Spleen (tissue), 11 donors: ENCODE measurements around the gene ALOX12B. TPM values are rescaled to one million over a fixed set of nuclear protein-coding genes. Genes with fewer than 3 reads are reported as not detected.

ENCODE experiments used
- DNase-seq: peaks from one replicate; pipeline ENCODE4 v3.0.0-alpha.2; 2020
- H3K27ac ChIP-seq, 8 donors: fragments of 200-600 bp; sonication (generic) in 7 of 8; 1 replicate in 4 of 8; 2 replicates in 4 of 8; pipeline versions ENCODE4 v1.5.0 to v1.8.0; 2016 to 2021; ENCODE audit warnings: inconsistent platforms in 4 of 8, mild to moderate bottlenecking in 4 of 8, moderate library complexity in 1 of 8
- H3K27me3 ChIP-seq, 7 donors: fragments of 200-600 bp; sonication (generic) in 6 of 7; replicated peaks in 1 of 7; 1 replicate in 4 of 7; 2 replicates in 3 of 7; pipeline versions ENCODE4 v1.5.0 to v1.8.0; 2016 to 2021; ENCODE audit warnings: inconsistent platforms in 3 of 7, mild to moderate bottlenecking in 1 of 7
- H3K36me3 ChIP-seq, 6 donors: fragments of 200-600 bp; sonication (generic) in 5 of 6; 1 replicate in 4 of 6; 2 replicates in 2 of 6; pipeline versions ENCODE4 v1.5.0 to v1.8.0; 2016 to 2021; ENCODE audit warnings: inconsistent platforms in 2 of 6
- H3K4me1 ChIP-seq, 6 donors: fragments of 200-600 bp; sonication (generic) in 5 of 6; 1 replicate in 3 of 6; 2 replicates in 3 of 6; pipeline versions ENCODE4 v1.5.0 to v1.8.0; 2016 to 2021; ENCODE audit warnings: inconsistent platforms in 3 of 6
- H3K4me3 ChIP-seq, 8 donors: fragments of 200-600 bp; sonication (generic) in 7 of 8; 1 replicate in 4 of 8; 2 replicates in 4 of 8; pipeline versions ENCODE4 v1.5.0 to v1.8.0; 2016 to 2021; ENCODE audit warnings: inconsistent platforms in 4 of 8, mild to moderate bottlenecking in 4 of 8, moderate library complexity in 2 of 8
- H3K9me3 ChIP-seq, 8 donors: fragments of 200-600 bp; sonication (generic) in 7 of 8; 1 replicate in 4 of 8; 2 replicates in 4 of 8; pipeline versions ENCODE4 v1.5.0 to v1.8.0; 2016 to 2021; ENCODE audit warnings: inconsistent platforms in 4 of 8
- POLR2A ChIP-seq, 3 donors: fragments of 450-650 bp; IDR thresholded peaks; one replicate each; pipeline ENCODE4 v1.5.1; 2017; ENCODE audit warnings: antibody characterized with exemption in 3 of 3, mild to moderate bottlenecking in 1 of 3
- POLR2AphosphoS5 ChIP-seq, 3 donors: sonication (generic); formaldehyde crosslinking; IDR thresholded peaks; one replicate each; pipeline ENCODE4 v1.5.1; 2017; ENCODE audit warnings: antibody characterized with exemption in 3 of 3
- WGBS, 5 donors: extraction: QIAGEN DNeasy Blood & Tissue Kit in 3 of 5; methylation state at CpG; one replicate each; pipeline versions ENCODE4 v1.1.5 to v1.1.7; 2013 to 2018; 5-methylcytosine and 5-hydroxymethylcytosine counted together
- intact Hi-C: fragments of 100-400 bp; cut with DNase I; formaldehyde crosslinking; loops from one replicate; pipeline ENCODE4 v1.15.0; 2023; ENCODE audit warnings: low total_unique reads
- polyA plus RNA-seq, 3 donors: library from polyadenylated mRNA; stranded (reverse); fragments of 200-250 nt; gene quantifications; one replicate each; pipeline ENCODE4 v1.2.1, GENCODE V29; 2013
- total RNA-seq, 7 donors: library from RNA; depleted of rRNA in 3 of 7; stranded (reverse); fragments of >200 nt in 3 of 7; fragmentation: NEBNext Ultra II Directional in 4 of 7; extraction: Animal tissue kit (Norgen Biotek cat#: 25700) in 4 of 7; gene quantifications; one replicate each; pipeline versions ENCODE4 v1.1.0 to v1.2.1, GENCODE V29; 2016 to 2021
- TF ChIP-seq, protein P1 (sequence below), 11 experiments: fragments of 200-600 bp in 7 of 11; fragments of 450-650 bp in 4 of 11; sonication (generic) in 4 of 11; IDR thresholded peaks in 8 of 11; conservative IDR thresholded peaks in 3 of 11; 1 replicate in 7 of 11; 2 replicates in 4 of 11; pipeline versions ENCODE4 v1.4.0 to v1.8.0; 2016 to 2021; ENCODE audit warnings: antibody characterized with exemption in 11 of 11, inconsistent platforms in 4 of 11, mild to moderate bottlenecking in 1 of 11
- donor health status: healthy with polysubstance abuse.
- donor health status: DM: no; HTN: no; CAD: no; lungs with moderate emphysema.
- donor health status: DM: no; HTN: no; CAD: no.
- donor health status: Bipolar disorder and iron deficiency.
- donor health status: healthy.
- donor health status: DM: no; HTN: no; CAD: no.
- donor health status: DM: yes; HTN: yes; CAD: no.

The ALOX12B gene
- total and polyA plus RNA-seq, 10 donors, result 0.47 to 1.3 (median 0.86) TPM; not detected in 4

DNA sequence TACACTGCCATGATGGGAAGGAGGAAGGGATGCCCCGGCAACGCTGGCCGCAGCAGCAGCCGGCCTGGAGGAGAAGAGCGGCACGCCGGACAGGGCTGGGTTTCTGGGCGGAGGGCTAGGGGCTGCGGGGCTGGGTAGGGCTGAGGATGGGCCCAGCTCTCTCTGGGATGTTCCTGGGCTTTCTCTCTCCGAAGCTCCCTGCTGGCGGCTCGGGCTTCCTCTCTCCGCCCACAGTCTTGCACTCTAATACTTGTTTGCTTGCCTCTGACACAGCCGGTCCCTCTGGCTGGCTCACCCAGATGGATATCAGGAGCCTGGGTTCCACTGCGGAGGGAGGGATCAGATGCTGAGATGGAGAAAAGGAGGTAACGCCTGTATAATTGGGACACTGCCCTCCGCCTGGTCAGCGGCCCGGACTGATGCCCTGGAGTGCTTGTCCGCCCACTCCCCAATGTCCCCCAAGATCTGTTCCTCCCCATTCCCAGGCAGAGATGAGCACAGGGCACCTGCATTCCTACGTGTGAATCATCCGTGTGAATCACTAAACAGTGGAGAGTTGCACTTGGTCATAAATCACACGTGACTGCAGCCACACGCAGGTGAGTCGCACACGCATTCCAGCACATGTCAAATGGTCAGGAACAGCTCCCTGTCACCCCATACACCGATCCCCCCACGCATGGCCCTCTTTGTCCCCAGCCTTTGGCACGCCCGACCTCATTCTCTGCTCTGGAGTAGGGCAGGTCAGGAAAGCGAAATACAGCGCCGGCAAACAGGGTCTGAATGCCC is 30.7 kb upstream of the ALOX12B start, which contains the start of gene ALOXE3:
Gene ALOXE3, minus strand, starts transcription at position 535 of the 789 bp plus-strand sequence. Its CDS starts 524 bp downstream, at position 11.
- H3K4me3 ChIP-seq, result peak within 1 kb of the TSS; percentile 46 to 86 (median 56)
- no peaks in the 10 kb centered on the region for H3K9me3 ChIP-seq
- H3K27ac ChIP-seq, result peak within 1 kb of the TSS; percentile 55 to 89 (median 82)
- intact Hi-C loops, result no loop called here
- H3K36me3 ChIP-seq, result no peaks in the 10 kb centered on the region
- peaks cover 41 to 67% (median 61%) of the 10 kb centered on the region in 6 donors for H3K4me1 ChIP-seq
- H3K27me3 ChIP-seq, result peaks cover 1 to 86% (median 45%) of the 10 kb centered on the region in 7 donors
- WGBS, 5 donors, result 0 to 2% (median 1%) methylated on average over 16 to 33 of the region's 33 CpGs
- TF ChIP-seq POLR2AphosphoS5 (IDR thresholded peaks at IDR 0.05), result no peak
- no peak for TF ChIP-seq POLR2A (IDR thresholded peaks at IDR 0.05)
- TF ChIP-seq, protein P1, sequence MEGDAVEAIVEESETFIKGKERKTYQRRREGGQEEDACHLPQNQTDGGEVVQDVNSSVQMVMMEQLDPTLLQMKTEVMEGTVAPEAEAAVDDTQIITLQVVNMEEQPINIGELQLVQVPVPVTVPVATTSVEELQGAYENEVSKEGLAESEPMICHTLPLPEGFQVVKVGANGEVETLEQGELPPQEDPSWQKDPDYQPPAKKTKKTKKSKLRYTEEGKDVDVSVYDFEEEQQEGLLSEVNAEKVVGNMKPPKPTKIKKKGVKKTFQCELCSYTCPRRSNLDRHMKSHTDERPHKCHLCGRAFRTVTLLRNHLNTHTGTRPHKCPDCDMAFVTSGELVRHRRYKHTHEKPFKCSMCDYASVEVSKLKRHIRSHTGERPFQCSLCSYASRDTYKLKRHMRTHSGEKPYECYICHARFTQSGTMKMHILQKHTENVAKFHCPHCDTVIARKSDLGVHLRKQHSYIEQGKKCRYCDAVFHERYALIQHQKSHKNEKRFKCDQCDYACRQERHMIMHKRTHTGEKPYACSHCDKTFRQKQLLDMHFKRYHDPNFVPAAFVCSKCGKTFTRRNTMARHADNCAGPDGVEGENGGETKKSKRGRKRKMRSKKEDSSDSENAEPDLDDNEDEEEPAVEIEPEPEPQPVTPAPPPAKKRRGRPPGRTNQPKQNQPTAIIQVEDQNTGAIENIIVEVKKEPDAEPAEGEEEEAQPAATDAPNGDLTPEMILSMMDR (IDR thresholded peaks at IDR 0.05 in 8 of 11, conservative IDR thresholded peaks at IDR 0.05 in 3 of 11), result no peak
- DNase-seq, result peak; percentile 81

- peaks cover 34 to 60% (median 54%) of the 10 kb centered on the region in 6 donors for H3K4me1 ChIP-seq
- no peak for DNase-seq
- 1 to 11% (median 4%) methylated on average over 18 of the region's 18 CpGs for WGBS, 5 donors
- no peaks in the 10 kb centered on the region for H3K36me3 ChIP-seq
- H3K27ac ChIP-seq, result peak overlapping the region in 1 of 8 donors; percentile 81
- no peak for TF ChIP-seq POLR2A (IDR thresholded peaks at IDR 0.05)
- TF ChIP-seq, protein P1 (IDR thresholded peaks at IDR 0.05 in 8 of 11, conservative IDR thresholded peaks at IDR 0.05 in 3 of 11), result no peak
- no peak for TF ChIP-seq POLR2AphosphoS5 (IDR thresholded peaks at IDR 0.05)
- H3K9me3 ChIP-seq, result no peaks in the 10 kb centered on the region
- peaks cover 0 to 86% (median 45%) of the 10 kb centered on the region in 7 donors for H3K27me3 ChIP-seq
- intact Hi-C loops, result no loop called here
- H3K4me3 ChIP-seq, result peak overlapping the region in 5 of 8 donors; percentile 49 to 86 (median 60)
Measured at GRCh38 chr17:8117367-8117979, 30.0 kb upstream of the ALOX12B start.

- H3K27me3 ChIP-seq, result peaks cover 0 to 86% (median 45%) of the 10 kb centered on the region in 7 donors
- no peak overlapping the region for H3K4me3 ChIP-seq
- H3K9me3 ChIP-seq, result no peaks in the 10 kb centered on the region
- TF ChIP-seq POLR2A (IDR thresholded peaks at IDR 0.05) (no peak), POLR2AphosphoS5 (IDR thresholded peaks at IDR 0.05) (no peak)
- TF ChIP-seq, protein P1 (IDR thresholded peaks at IDR 0.05 in 8 of 11, conservative IDR thresholded peaks at IDR 0.05 in 3 of 11), result no peak
- WGBS, 5 donors, result 45 to 77% (median 49%) methylated on average over 18 of the region's 18 CpGs
- DNase-seq, result no peak
- no peaks in the 10 kb centered on the region for H3K36me3 ChIP-seq
- peaks cover 31 to 53% (median 47%) of the 10 kb centered on the region in 6 donors for H3K4me1 ChIP-seq
- intact Hi-C loops, result no loop called here
- no peak overlapping the region for H3K27ac ChIP-seq
Measured at GRCh38 chr17:8116776-8117175, 29.3 kb upstream of the ALOX12B start.

- TF ChIP-seq POLR2AphosphoS5 (IDR thresholded peaks at IDR 0.05), result no peak
- TF ChIP-seq POLR2A (IDR thresholded peaks at IDR 0.05), result no peak
- TF ChIP-seq, protein P1 (IDR thresholded peaks at IDR 0.05 in 8 of 11, conservative IDR thresholded peaks at IDR 0.05 in 3 of 11), result no peak
Measured at GRCh38 chr17:8110907-8111306, 23.4 kb upstream of the ALOX12B start.

More at GRCh38 chr17:8110907-8111306, 23.4 kb upstream of the ALOX12B start:
- Histone ChIP-seq H3K9me3 (no peaks in the 10 kb centered on the region), H3K27me3 (peaks cover 0 to 80% (median 49%) of the 10 kb centered on the region in 7 donors), H3K36me3 (no peaks in the 10 kb centered on the region), H3K4me1 (peaks cover 6 to 16% (median 11%) of the 10 kb centered on the region in 6 donors), H3K27ac (no peak overlapping the region), H3K4me3 (no peak overlapping the region)
- DNase-seq, result no peak
- intact Hi-C loops, result no loop called here
- 92 to 97% (median 94%) methylated on average over 6 of the region's 6 CpGs for WGBS, 5 donors
